DOHH2 (cell line): ENCODE results near the gene MSL3B.

ENCODE experiments used
- H3F3A ChIP-seq: fragments of 200-600 bp; sonication (generic), shearing (Covaris generic); 2 replicates; pipeline ENCODE4 v1.6.0; 2016; ENCODE audit warnings: antibody characterized with exemption, mild to moderate bottlenecking; ENCODE audit not compliant: control insufficient read depth, insufficient read depth
- H3K27ac ChIP-seq: fragments of 200-600 bp; sonication (generic); 2 replicates; pipeline ENCODE4 v1.5.1; 2014; ENCODE audit warnings: low read depth, mild to moderate bottlenecking, low read length, moderate library complexity
- H3K27me3 ChIP-seq: fragments of 200-600 bp; sonication (generic); 2 replicates; pipeline ENCODE4 v1.6.1; 2014; ENCODE audit warnings: mild to moderate bottlenecking, low read length, mixed read lengths; ENCODE audit not compliant: control insufficient read depth
- H3K36me3 ChIP-seq: fragments of 200-600 bp; sonication (generic); 2 replicates; pipeline ENCODE4 v1.6.1; 2014; ENCODE audit warnings: mild to moderate bottlenecking, low read length, moderate library complexity, mixed read lengths; ENCODE audit not compliant: control insufficient read depth
- H3K4me1 ChIP-seq: fragments of 200-600 bp; sonication (generic); 2 replicates; pipeline ENCODE4 v1.6.1; 2014; ENCODE audit warnings: mild to moderate bottlenecking, low read length, mixed read lengths; ENCODE audit not compliant: control insufficient read depth
- H3K4me2 ChIP-seq: fragments of 200-600 bp; sonication (generic); 2 replicates; pipeline ENCODE4 v1.6.0; 2014; ENCODE audit warnings: mild to moderate bottlenecking, low read length, moderate library complexity
- H3K4me3 ChIP-seq: fragments of 200-600 bp; sonication (generic); 2 replicates; pipeline ENCODE4 v1.5.1; 2014; ENCODE audit warnings: mild to moderate bottlenecking, low read length, mixed read lengths
- H3K79me2 ChIP-seq: fragments of 200-600 bp; sonication (generic); 2 replicates; pipeline ENCODE4 v1.6.1; 2014; ENCODE audit warnings: mild to moderate bottlenecking, low read length, mixed read lengths; ENCODE audit not compliant: control insufficient read depth
- H3K9me2 ChIP-seq: fragments of 200-600 bp; sonication (generic); replicated peaks from 2 replicates; pipeline ENCODE4 v1.6.1; 2014; ENCODE audit warnings: mild to moderate bottlenecking, low read length, mixed read lengths; ENCODE audit not compliant: control insufficient read depth
- H3K9me3 ChIP-seq: fragments of 200-600 bp; sonication (generic); 2 replicates; pipeline ENCODE4 v1.6.1; 2014; ENCODE audit warnings: antibody characterized with exemption, low read length, mixed read lengths; ENCODE audit not compliant: control insufficient read depth, insufficient read depth
- H4K20me1 ChIP-seq: fragments of 200-600 bp; sonication (generic); 2 replicates; pipeline ENCODE4 v1.6.0; 2014; ENCODE audit warnings: low read depth, mild to moderate bottlenecking, antibody characterized with exemption, low read length, moderate library complexity; ENCODE audit not compliant: control insufficient read depth, insufficient read depth
- EZH2phosphoT487 ChIP-seq: fragments of 200-600 bp; sonication (generic); IDR thresholded peaks from 2 replicates; pipeline ENCODE4 v1.6.1; 2017; ENCODE audit warnings: borderline replicate concordance, mild to moderate bottlenecking, antibody characterized with exemption, low read length, moderate library complexity, mixed read lengths
- TF ChIP-seq, protein P1 (sequence below): fragments of 200-600 bp; sonication (generic); IDR thresholded peaks from one replicate; pipeline ENCODE4 v1.5.1; 2014; ENCODE audit warnings: antibody characterized with exemption, mild to moderate bottlenecking, low read depth, low read length; ENCODE audit not compliant: poor library complexity, severe bottlenecking

The MSL3B gene

DNA sequence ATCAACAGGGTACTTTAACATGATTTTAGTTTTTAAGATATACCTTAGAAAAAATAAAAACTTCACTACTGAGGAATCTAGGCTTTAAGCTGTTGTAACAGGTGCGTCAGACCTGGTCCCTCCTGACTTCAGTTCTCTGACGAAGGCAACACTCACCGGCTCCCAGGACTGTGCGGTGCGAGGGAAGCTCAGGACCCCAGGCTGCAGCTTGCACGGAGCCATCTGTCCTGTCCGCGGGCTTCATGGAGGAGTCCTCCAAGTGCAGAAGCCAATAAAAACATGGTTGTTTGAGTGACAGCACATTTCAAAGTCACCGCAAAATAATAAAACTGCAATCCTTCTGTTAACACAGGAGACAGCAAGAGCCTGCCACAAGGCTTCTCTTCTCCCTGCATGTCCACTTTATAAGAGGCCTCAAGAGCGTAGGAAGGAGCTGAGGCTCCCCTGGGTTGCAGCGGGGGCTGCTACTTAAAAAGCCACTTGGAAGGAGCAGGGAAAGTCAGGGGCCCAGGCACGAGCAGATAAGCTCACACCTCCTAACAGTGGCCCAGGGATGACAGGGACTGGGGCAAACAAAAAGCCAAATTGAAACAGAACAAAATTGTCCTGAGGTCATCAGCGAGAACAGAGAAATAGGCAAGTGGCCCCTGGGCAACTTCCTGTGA lies 18.4 kb downstream of the MSL3B start:
- H3K9me2 ChIP-seq: no peaks in the 10 kb centered on the region
- TF ChIP-seq EZH2phosphoT487: no peak
- TF ChIP-seq, protein P1, sequence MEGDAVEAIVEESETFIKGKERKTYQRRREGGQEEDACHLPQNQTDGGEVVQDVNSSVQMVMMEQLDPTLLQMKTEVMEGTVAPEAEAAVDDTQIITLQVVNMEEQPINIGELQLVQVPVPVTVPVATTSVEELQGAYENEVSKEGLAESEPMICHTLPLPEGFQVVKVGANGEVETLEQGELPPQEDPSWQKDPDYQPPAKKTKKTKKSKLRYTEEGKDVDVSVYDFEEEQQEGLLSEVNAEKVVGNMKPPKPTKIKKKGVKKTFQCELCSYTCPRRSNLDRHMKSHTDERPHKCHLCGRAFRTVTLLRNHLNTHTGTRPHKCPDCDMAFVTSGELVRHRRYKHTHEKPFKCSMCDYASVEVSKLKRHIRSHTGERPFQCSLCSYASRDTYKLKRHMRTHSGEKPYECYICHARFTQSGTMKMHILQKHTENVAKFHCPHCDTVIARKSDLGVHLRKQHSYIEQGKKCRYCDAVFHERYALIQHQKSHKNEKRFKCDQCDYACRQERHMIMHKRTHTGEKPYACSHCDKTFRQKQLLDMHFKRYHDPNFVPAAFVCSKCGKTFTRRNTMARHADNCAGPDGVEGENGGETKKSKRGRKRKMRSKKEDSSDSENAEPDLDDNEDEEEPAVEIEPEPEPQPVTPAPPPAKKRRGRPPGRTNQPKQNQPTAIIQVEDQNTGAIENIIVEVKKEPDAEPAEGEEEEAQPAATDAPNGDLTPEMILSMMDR: no peak
- H3K4me2 ChIP-seq: no peak overlapping the region
- peaks cover 95% of the 10 kb centered on the region for H3K36me3 ChIP-seq
- H3K4me1 ChIP-seq: peaks cover 22% of the 10 kb centered on the region
- H3K4me3 ChIP-seq: no peak overlapping the region
- H3K27me3 ChIP-seq: no peaks in the 10 kb centered on the region
- H4K20me1 ChIP-seq: peaks cover 21% of the 10 kb centered on the region
- H3K9me3 ChIP-seq: no peaks in the 10 kb centered on the region
- no peak overlapping the region for H3K27ac ChIP-seq
- peaks cover 96% of the 10 kb centered on the region for H3K79me2 ChIP-seq
- no peaks in the 10 kb centered on the region for H3F3A ChIP-seq

DNA sequence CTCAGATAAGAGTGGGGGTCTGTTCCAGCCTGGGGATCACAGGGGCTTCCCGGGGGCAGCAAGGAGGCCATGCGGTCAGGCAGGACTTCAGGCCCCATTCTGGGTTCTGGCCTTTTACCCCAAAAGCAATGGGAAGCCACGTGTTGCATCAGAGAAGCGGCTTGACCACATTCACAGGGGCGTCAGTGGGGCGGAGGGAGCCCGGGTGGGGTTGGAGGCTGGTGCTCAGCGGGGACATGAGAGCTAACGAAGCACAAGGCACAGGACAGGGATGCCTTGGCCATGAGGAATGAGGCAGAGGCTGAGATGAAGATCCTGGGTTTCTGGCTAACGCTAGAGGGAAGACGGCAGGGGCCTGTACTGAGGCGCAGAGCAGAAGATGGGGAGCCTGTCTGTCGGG lies 19.9 kb downstream of the MSL3B start:
- peaks cover 98% of the 10 kb centered on the region for H3K79me2 ChIP-seq
- H4K20me1 ChIP-seq: peaks cover 21% of the 10 kb centered on the region
- H3K27ac ChIP-seq: no peak overlapping the region
- no peaks in the 10 kb centered on the region for H3F3A ChIP-seq
- H3K4me1 ChIP-seq: peaks cover 18% of the 10 kb centered on the region
- H3K36me3 ChIP-seq: peaks cover 100% of the 10 kb centered on the region
- H3K4me2 ChIP-seq: no peak overlapping the region
- no peak overlapping the region for H3K4me3 ChIP-seq
- H3K9me2 ChIP-seq: no peaks in the 10 kb centered on the region
- TF ChIP-seq, protein P1: no peak
- no peak for TF ChIP-seq EZH2phosphoT487
- no peaks in the 10 kb centered on the region for H3K9me3 ChIP-seq
- H3K27me3 ChIP-seq: no peaks in the 10 kb centered on the region

DNA sequence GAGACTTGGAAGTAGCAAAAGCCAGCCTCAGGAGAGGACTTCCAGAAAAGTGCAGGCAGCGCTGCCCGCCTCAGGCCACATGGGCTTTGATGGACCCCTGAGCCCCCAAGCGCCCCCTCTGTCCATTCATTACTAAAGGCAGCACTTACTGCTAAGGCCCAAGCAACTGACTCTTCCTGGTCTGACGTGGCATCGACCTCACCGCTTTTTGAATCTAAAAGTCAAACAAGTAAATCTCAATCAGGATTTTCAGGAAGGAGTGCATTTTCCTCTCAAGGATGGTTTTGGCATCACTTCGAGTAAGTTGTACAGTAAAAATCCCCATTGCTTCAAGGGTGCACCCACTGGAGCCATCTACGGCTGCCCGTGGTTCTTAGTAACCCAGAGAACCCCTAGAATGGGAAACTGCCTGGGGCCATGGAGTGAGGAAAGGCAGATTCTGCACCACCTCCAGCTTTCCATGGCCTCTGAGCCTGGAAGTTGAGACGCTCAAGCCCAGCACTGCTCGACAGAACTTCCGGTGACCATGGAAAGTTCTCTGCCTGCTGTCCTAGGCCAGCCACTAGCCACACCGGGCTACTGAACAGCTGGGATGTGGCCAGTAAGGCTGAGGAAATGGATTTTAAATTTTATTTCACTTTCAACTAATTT lies 20.8 kb downstream of the MSL3B start:
- no peaks in the 10 kb centered on the region for H3K9me2 ChIP-seq
- no peak overlapping the region for H3K4me3 ChIP-seq
- H4K20me1 ChIP-seq: peaks cover 13% of the 10 kb centered on the region
- H3K4me1 ChIP-seq: peaks cover 9% of the 10 kb centered on the region
- no peaks in the 10 kb centered on the region for H3K9me3 ChIP-seq
- no peaks in the 10 kb centered on the region for H3K27me3 ChIP-seq
- H3K4me2 ChIP-seq: no peak overlapping the region
- H3F3A ChIP-seq: no peaks in the 10 kb centered on the region
- no peak overlapping the region for H3K27ac ChIP-seq
- peaks cover 98% of the 10 kb centered on the region for H3K79me2 ChIP-seq
- TF ChIP-seq, protein P1: no peak
- no peak for TF ChIP-seq EZH2phosphoT487
- H3K36me3 ChIP-seq: peaks cover 100% of the 10 kb centered on the region
